AG10803 (cell line): Measurements from ENCODE around the gene SLC16A2.

Source experiments
- DNase-seq: peaks from one replicate; pipeline ENCODE4 v3.0.0; 2010; ENCODE audit warnings: low read depth
- H3K4me3 ChIP-seq: 2 replicates; pipeline ENCODE4 v1.5.1; 2011; ENCODE audit warnings: mild to moderate bottlenecking, low read length, control low read depth
- TF ChIP-seq, protein P1 (sequence below): conservative IDR thresholded peaks from 2 replicates; pipeline ENCODE4 v1.5.1; 2011; ENCODE audit warnings: mild to moderate bottlenecking, low read length, control low read depth, inconsistent platforms

The SLC16A2 gene

DNA sequence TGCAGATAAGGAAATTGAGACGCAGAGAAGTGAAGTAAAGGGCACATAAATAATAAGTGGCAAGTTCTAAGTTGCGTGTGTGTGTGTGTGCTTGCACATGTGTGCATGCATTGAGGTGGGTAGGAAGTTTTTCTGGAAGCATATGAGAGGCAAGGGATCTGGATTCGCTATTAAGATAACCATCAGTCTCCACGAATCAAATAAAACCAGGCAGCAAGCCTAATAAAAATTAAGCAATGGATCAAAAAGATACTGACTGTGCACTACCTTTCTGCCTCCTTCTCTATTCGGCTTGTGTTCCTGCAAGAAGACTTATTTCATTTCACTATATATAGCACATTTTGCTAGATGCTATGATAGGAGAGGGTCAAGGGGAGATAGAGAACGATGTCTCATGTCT, 23.8 kb downstream of the SLC16A2 start:
- DNase-seq, result no peak
- TF ChIP-seq, protein P1, sequence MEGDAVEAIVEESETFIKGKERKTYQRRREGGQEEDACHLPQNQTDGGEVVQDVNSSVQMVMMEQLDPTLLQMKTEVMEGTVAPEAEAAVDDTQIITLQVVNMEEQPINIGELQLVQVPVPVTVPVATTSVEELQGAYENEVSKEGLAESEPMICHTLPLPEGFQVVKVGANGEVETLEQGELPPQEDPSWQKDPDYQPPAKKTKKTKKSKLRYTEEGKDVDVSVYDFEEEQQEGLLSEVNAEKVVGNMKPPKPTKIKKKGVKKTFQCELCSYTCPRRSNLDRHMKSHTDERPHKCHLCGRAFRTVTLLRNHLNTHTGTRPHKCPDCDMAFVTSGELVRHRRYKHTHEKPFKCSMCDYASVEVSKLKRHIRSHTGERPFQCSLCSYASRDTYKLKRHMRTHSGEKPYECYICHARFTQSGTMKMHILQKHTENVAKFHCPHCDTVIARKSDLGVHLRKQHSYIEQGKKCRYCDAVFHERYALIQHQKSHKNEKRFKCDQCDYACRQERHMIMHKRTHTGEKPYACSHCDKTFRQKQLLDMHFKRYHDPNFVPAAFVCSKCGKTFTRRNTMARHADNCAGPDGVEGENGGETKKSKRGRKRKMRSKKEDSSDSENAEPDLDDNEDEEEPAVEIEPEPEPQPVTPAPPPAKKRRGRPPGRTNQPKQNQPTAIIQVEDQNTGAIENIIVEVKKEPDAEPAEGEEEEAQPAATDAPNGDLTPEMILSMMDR, result no peak
- H3K4me3 ChIP-seq, result no peak overlapping the region

DNA sequence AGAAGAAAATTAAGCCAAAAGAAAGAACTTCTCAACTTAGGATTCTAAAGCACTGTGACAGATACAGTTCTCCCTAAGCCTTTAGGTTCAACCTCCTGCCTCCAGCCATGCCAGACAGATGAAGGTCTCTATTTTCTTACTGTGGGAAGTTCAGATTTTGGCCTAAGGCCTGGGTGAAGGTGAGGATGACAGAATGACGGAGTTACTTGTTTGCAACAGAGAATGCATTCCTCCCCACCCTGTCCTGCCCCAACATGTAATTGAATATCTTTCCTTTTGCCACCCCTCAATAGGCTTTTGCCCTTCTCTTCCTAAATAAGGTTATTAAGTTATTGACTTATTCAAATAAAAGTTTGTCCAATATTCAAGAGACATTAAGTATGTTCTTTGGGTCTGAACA, 25.6 kb downstream of the SLC16A2 start:
- H3K4me3 ChIP-seq, result no peak overlapping the region
- TF ChIP-seq, protein P1, result no peak
- no peak for DNase-seq

DNA sequence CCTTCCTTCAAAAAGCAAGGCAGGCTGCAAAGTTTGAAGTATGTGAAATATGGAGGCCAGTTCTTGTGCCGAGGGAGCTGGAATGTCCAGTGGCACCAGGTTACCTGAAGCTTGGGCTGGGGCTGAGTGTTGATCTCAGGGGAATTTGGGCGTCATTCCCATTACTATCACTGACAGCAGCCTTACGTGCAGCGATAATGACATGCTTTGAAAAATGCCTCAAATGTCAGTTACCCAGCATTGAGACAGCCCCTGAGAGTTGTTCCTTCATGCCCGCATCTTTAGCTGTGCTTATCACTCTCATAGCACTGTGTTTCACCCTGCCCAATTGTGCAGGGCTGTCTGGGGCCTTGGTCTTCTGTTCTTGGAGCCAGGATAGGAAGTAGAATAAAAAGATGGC, 27.4 kb downstream of the SLC16A2 start:
- DNase-seq, result no peak
- TF ChIP-seq, protein P1, result no peak
- no peak overlapping the region for H3K4me3 ChIP-seq

DNA sequence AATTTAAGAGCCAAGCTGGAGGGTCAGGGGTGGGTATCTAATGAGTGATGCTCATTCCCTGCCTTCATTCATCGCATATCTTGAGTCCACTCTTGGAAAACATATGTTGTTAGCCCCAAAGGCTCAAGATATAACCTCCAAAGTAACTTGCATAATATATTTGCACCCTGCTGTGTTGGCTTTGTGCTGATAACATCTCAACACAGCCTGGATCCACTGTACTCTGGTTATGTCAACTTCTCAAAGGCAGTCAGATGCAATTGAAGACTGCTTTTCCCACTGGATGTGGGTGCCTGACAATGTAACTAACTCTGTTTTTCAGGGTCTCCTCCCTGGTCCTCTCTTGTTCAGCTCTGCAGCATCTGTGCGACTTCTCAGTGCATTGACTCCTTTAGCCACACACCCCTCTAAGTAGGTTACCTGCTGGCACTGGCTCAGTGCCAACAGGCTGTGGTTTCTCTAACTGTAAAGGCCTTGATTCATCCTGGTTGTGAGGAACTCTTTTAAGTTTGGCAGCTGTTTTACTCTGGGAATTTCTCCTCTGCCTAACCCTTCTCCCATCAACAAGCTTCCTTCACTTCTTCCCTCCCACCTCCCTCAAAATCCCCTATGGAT, 28.1 kb downstream of the SLC16A2 start:
- no peak overlapping the region for H3K4me3 ChIP-seq
- TF ChIP-seq, protein P1, result no peak
- no peak for DNase-seq

DNA sequence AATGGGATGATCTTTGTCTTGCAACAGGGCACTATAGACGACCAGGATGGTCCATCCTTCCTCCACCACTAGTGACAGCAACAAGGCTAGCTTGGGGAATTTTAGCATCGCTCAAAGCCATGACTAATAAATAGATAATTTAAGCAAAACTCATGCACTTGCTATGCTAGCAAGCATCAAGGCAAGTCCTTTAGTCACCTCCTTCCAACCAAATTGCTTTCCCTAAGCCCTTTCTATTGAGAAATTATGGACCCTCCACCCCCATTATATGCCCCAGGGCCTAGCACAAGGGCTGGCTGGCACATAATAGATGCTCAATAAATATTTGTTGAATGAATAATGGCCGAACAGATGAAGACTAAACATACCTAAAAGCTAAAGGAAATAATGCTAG, 28.6 kb downstream of the SLC16A2 start:
- peak; percentile 65 for DNase-seq
- TF ChIP-seq, protein P1, result no peak
- H3K4me3 ChIP-seq, result no peak overlapping the region

DNA sequence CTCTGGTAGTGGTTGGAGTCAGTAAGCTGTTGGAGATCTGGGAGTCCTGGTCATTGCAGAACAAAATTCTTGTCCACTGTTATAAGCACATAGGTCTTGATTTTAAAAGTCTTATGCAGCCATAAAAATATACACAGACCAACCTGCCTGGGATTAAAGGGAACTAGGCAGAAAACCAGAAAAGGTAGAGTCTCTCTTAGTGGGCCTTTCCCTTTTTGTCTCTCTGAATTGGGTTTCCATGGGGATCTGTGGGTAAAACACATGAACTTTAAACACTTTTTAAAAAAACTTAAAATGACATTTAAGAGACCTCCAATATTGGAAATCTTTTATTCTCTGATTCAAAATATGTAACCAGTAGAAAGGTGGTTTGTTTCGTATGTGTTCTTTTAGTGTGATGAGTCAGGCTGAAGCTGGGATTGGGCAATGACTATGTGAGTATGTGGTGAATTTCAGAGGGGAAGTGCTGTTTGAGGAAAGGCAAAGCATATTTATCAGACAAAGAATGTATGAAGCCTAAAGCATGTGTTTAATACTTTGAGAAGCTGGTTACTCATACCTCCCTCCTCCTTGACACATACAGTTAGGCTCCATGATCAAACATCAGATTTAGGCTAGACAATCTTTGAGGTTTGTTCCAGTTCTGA, 29.6 kb downstream of the SLC16A2 start:
- DNase-seq, result peak; percentile 92
- no peak overlapping the region for H3K4me3 ChIP-seq
- TF ChIP-seq, protein P1, result no peak
